GM19025 (cell line): ENCODE data around the gene BPIFB4.

ENCODE experiments used
- ATAC-seq: cut with Tn5 transposase; IDR thresholded peaks from one replicate; pipeline ENCODE4 v1.9.1; 2021; ENCODE audit warnings: mild to moderate bottlenecking, low read depth, moderate library complexity; ENCODE audit not compliant: unreplicated experiment

Gene BPIFB4

GRCh38 chr20:33059741-33060390, 19.6 kb upstream of the BPIFB4 start:
- no peak for ATAC-seq

GRCh38 chr20:33061658-33062028, 17.8 kb upstream of the BPIFB4 start:
- ATAC-seq = no peak

- ATAC-seq = no peak
Observed at GRCh38 chr20:33062105-33062824, 17.2 kb upstream of the BPIFB4 start.

GRCh38 chr20:33062825-33063149, 16.7 kb upstream of the BPIFB4 start:
- ATAC-seq = no peak

GRCh38 chr20:33063271-33063670, 16.2 kb upstream of the BPIFB4 start:
- ATAC-seq = no peak

- no peak for ATAC-seq
Observed at GRCh38 chr20:33064572-33065287, 14.7 kb upstream of the BPIFB4 start.

GRCh38 chr20:33065785-33066184, 13.7 kb upstream of the BPIFB4 start:
- ATAC-seq = no peak

- no peak for ATAC-seq
Observed at GRCh38 chr20:33067806-33068205, 11.6 kb upstream of the BPIFB4 start.

- ATAC-seq = no peak
Observed at GRCh38 chr20:33068251-33068939, 11.0 kb upstream of the BPIFB4 start.

- ATAC-seq = no peak
Observed at GRCh38 chr20:33069673-33070072, 9.8 kb upstream of the BPIFB4 start.

GRCh38 chr20:33070111-33071053, 9.1 kb upstream of the BPIFB4 start:
- no peak for ATAC-seq

GRCh38 chr20:33071198-33071597, 8.2 kb upstream of the BPIFB4 start:
- ATAC-seq = no peak

- no peak for ATAC-seq
Observed at GRCh38 chr20:33072362-33072761, 7.1 kb upstream of the BPIFB4 start.

GRCh38 chr20:33072813-33073212, 6.6 kb upstream of the BPIFB4 start:
- no peak for ATAC-seq

- no peak for ATAC-seq
Observed at GRCh38 chr20:33074675-33075074, 4.8 kb upstream of the BPIFB4 start.

GRCh38 chr20:33075281-33075680, 4.2 kb upstream of the BPIFB4 start:
- ATAC-seq = no peak

GRCh38 chr20:33076662-33077372, 2.6 kb upstream of the BPIFB4 start:
- ATAC-seq = no peak

- ATAC-seq = no peak
Observed at GRCh38 chr20:33081411-33082154, 2.1 kb downstream of the BPIFB4 start.

- no peak for ATAC-seq
Observed at GRCh38 chr20:33082546-33082945, 3.1 kb downstream of the BPIFB4 start.
